ENCODE measurements around the gene HAGH. TPM values are rescaled to one million over a fixed set of nuclear protein-coding genes. Genes with fewer than 3 reads are reported as not detected.

Gene HAGH
- total RNA-seq, 1 experiment from 2014 or later: 48.2 TPM

GRCh38 chr16:1781758-1782407 is 44.7 kb downstream of the HAGH start:
- peaks cover 90% of the 10 kb centered on the region for H3K36me3 Mint-ChIP-seq (ENCODE audit: insufficient read depth, unreplicated experiment)
- DNase-seq: peak; percentile 59
- H3K4me1 Mint-ChIP-seq (ENCODE audit: low read depth, unreplicated experiment): peaks cover 13% of the 10 kb centered on the region
- H3K27ac Mint-ChIP-seq (ENCODE audit: unreplicated experiment): peak overlapping the region; percentile 94
- peak overlapping the region; percentile 91 for H3K4me3 Mint-ChIP-seq (ENCODE audit: low read depth, unreplicated experiment)
- no TSS peak for BruUV-seq (replicated peaks)
- H3K27me3 Mint-ChIP-seq (ENCODE audit: unreplicated experiment): no peaks in the 10 kb centered on the region
- peak; percentile 30 for TF ChIP-seq CTCF (IDR thresholded peaks at IDR 0.05; ENCODE audit: unreplicated experiment)
- CTCF ChIA-PET: interaction anchor here (0.6 to 1.2 kb wide), 4 partner anchors 8 to 108 kb away, joined by 4 to 19 read pairs (median 5); partner anchors contain the start of genes EME2 and MRPS34
- no peaks in the 10 kb centered on the region for H3K9me3 Mint-ChIP-seq (ENCODE audit: low read depth, unreplicated experiment)
- intact Hi-C loops (cut with micrococcal nuclease; ENCODE audit: unreplicated experiment): no loop called here

GRCh38 chr16:1781254-1781653 is 45.4 kb downstream of the HAGH start:
- H3K27ac Mint-ChIP-seq (ENCODE audit: unreplicated experiment): peak overlapping the region; percentile 94
- H3K9me3 Mint-ChIP-seq (ENCODE audit: low read depth, unreplicated experiment): no peaks in the 10 kb centered on the region
- DNase-seq: no peak
- H3K4me3 Mint-ChIP-seq (ENCODE audit: low read depth, unreplicated experiment): peak overlapping the region; percentile 91
- CTCF ChIA-PET: interaction anchor here (0.6 kb wide), 1 partner anchor 109 kb away, joined by 6 read pairs; no protein-coding TSS in a partner anchor
- H3K27me3 Mint-ChIP-seq (ENCODE audit: unreplicated experiment): no peaks in the 10 kb centered on the region
- no TSS peak for BruUV-seq (replicated peaks)
- TF ChIP-seq CTCF (IDR thresholded peaks at IDR 0.05; ENCODE audit: unreplicated experiment): no peak
- peaks cover 91% of the 10 kb centered on the region for H3K36me3 Mint-ChIP-seq (ENCODE audit: insufficient read depth, unreplicated experiment)
- intact Hi-C loops (cut with micrococcal nuclease; ENCODE audit: unreplicated experiment): no loop called here
- H3K4me1 Mint-ChIP-seq (ENCODE audit: low read depth, unreplicated experiment): peaks cover 13% of the 10 kb centered on the region

- H3K4me1 Mint-ChIP-seq (ENCODE audit: low read depth, unreplicated experiment): peaks cover 13% of the 10 kb centered on the region
- no peaks in the 10 kb centered on the region for H3K9me3 Mint-ChIP-seq (ENCODE audit: low read depth, unreplicated experiment)
- intact Hi-C loops (cut with micrococcal nuclease; ENCODE audit: unreplicated experiment): no loop called here
- TF ChIP-seq CTCF (IDR thresholded peaks at IDR 0.05; ENCODE audit: unreplicated experiment): no peak
- CTCF ChIA-PET: no interaction called here
- no peak for DNase-seq
- peaks cover 95% of the 10 kb centered on the region for H3K36me3 Mint-ChIP-seq (ENCODE audit: insufficient read depth, unreplicated experiment)
- no peaks in the 10 kb centered on the region for H3K27me3 Mint-ChIP-seq (ENCODE audit: unreplicated experiment)
- TSS peak; percentile 67 for BruUV-seq (replicated peaks)
- peak overlapping the region; percentile 91 for H3K4me3 Mint-ChIP-seq (ENCODE audit: low read depth, unreplicated experiment)
- peak overlapping the region; percentile 44 for H3K27ac Mint-ChIP-seq (ENCODE audit: unreplicated experiment)
Measured at GRCh38 chr16:1780677-1781072, 46.0 kb downstream of the HAGH start.

GRCh38 chr16:1779741-1780676 is 46.6 kb downstream of the HAGH start:
- intact Hi-C loops (cut with micrococcal nuclease; ENCODE audit: unreplicated experiment): no loop called here
- H3K9me3 Mint-ChIP-seq (ENCODE audit: low read depth, unreplicated experiment): no peaks in the 10 kb centered on the region
- no peak for DNase-seq
- no peak overlapping the region for H3K4me3 Mint-ChIP-seq (ENCODE audit: low read depth, unreplicated experiment)
- H3K27ac Mint-ChIP-seq (ENCODE audit: unreplicated experiment): peak overlapping the region; percentile 44
- CTCF ChIA-PET: no interaction called here
- peaks cover 13% of the 10 kb centered on the region for H3K4me1 Mint-ChIP-seq (ENCODE audit: low read depth, unreplicated experiment)
- H3K36me3 Mint-ChIP-seq (ENCODE audit: insufficient read depth, unreplicated experiment): peaks cover 95% of the 10 kb centered on the region
- no peak for TF ChIP-seq CTCF (IDR thresholded peaks at IDR 0.05; ENCODE audit: unreplicated experiment)
- H3K27me3 Mint-ChIP-seq (ENCODE audit: unreplicated experiment): no peaks in the 10 kb centered on the region
- no TSS peak for BruUV-seq (replicated peaks)
